Neural cell (in vitro differentiated cells): ENCODE data around the gene NTHL1. TPM values are rescaled to one million over a fixed set of nuclear protein-coding genes. Genes with fewer than 3 reads are reported as not detected.

ENCODE experiments used
- H2AFZ ChIP-seq: fragments of 200-600, 300-800 bp; sonication (generic), shearing (Covaris generic); 2 replicates; pipeline ENCODE4 v1.6.0; 2014; ENCODE audit warnings: low read depth, mild to moderate bottlenecking, antibody characterized with exemption, low read length, moderate library complexity
- H3F3A ChIP-seq: fragments of 200-600 bp; shearing (Covaris generic); 2 replicates; pipeline ENCODE4 v1.6.1; 2016; ENCODE audit warnings: mild to moderate bottlenecking, moderate library complexity, mixed read lengths, antibody characterized with exemption, low read length; ENCODE audit not compliant: insufficient read depth, poor library complexity, severe bottlenecking
- H3K27ac ChIP-seq: fragments of 200-600, 300-800 bp; sonication (generic), shearing (Covaris generic); 2 replicates; pipeline ENCODE4 v1.5.1; 2014; ENCODE audit warnings: mild to moderate bottlenecking, low read length, moderate library complexity
- H3K27me3 ChIP-seq: fragments of 300-800, 200-600 bp; sonication (generic), shearing (Covaris generic); 2 replicates; pipeline ENCODE4 v1.6.0; 2014; ENCODE audit warnings: mild to moderate bottlenecking, low read depth, low read length, moderate library complexity; ENCODE audit not compliant: insufficient read depth
- H3K36me3 ChIP-seq: fragments of 300-800, 200-600 bp; sonication (generic), shearing (Covaris generic); 2 replicates; pipeline ENCODE4 v1.5.1; 2014; ENCODE audit warnings: mild to moderate bottlenecking, antibody characterized with exemption, low read length, moderate library complexity; ENCODE audit not compliant: insufficient read depth
- H3K4me2 ChIP-seq: fragments of 300-800, 200-600 bp; sonication (generic), shearing (Covaris generic); 2 replicates; pipeline ENCODE4 v1.6.0; 2014; ENCODE audit warnings: mild to moderate bottlenecking, low read length
- H3K4me3 ChIP-seq: fragments of 300-800, 200-600 bp; sonication (generic), shearing (Covaris generic); 2 replicates; pipeline ENCODE4 v1.5.1; 2014; ENCODE audit warnings: mild to moderate bottlenecking, low read length, moderate library complexity
- H3K79me2 ChIP-seq: fragments of 200-600 bp; shearing (Covaris generic); replicated peaks from 2 replicates; pipeline ENCODE4 v1.6.0; 2014; ENCODE audit warnings: mild to moderate bottlenecking, low read length, moderate library complexity; ENCODE audit not compliant: insufficient read depth
- H3K9ac ChIP-seq: fragments of 300-800, 200-600 bp; sonication (generic), shearing (Covaris generic); 2 replicates; pipeline ENCODE4 v1.6.1; 2016; ENCODE audit warnings: mild to moderate bottlenecking, low read length, mixed read lengths
- H3K9me2 ChIP-seq: fragments of 200-600 bp; shearing (Covaris generic); 2 replicates; pipeline ENCODE4 v1.6.1; 2016; ENCODE audit warnings: mild to moderate bottlenecking, low read length, mixed read lengths; ENCODE audit not compliant: insufficient read depth
- H3K9me3 ChIP-seq: fragments of 200-600, 300-800 bp; sonication (generic), shearing (Covaris generic); 2 replicates; pipeline ENCODE4 v1.6.1; 2016; ENCODE audit warnings: mild to moderate bottlenecking, mixed run types, low read length, moderate library complexity, mixed read lengths
- H4K20me1 ChIP-seq: fragments of 200-600 bp; shearing (Covaris generic); 2 replicates; pipeline ENCODE4 v1.6.1; 2016; ENCODE audit warnings: mild to moderate bottlenecking, mixed run types; ENCODE audit not compliant: insufficient read depth
- EP300 ChIP-seq: fragments of 450-650 bp; conservative IDR thresholded peaks from 2 replicates; pipeline ENCODE4 v1.6.1; 2014; ENCODE audit warnings: antibody characterized with exemption, mild to moderate bottlenecking, moderate library complexity; ENCODE audit not compliant: poor library complexity, severe bottlenecking
- EZH2 ChIP-seq: fragments of 200-600, 300-800 bp; shearing (Covaris generic), sonication (generic); IDR thresholded peaks from 2 replicates; pipeline ENCODE4 v1.6.1; 2014; ENCODE audit warnings: antibody characterized with exemption, low read length, borderline replicate concordance, mild to moderate bottlenecking; ENCODE audit not compliant: insufficient read depth, poor library complexity, severe bottlenecking
- MXI1 ChIP-seq: fragments of 450-650 bp; conservative IDR thresholded peaks from 2 replicates; pipeline ENCODE4 v1.6.1; 2014; ENCODE audit warnings: antibody characterized with exemption, mild to moderate bottlenecking; ENCODE audit not compliant: poor library complexity, severe bottlenecking
- POLR2AphosphoS5 ChIP-seq: IDR thresholded peaks from 2 replicates; pipeline ENCODE4 v1.6.1; 2012
- RAD21 ChIP-seq: fragments of 450-650 bp; conservative IDR thresholded peaks from 2 replicates; pipeline ENCODE4 v1.6.1; 2014; ENCODE audit warnings: antibody characterized with exemption, mild to moderate bottlenecking, moderate library complexity
- REST ChIP-seq: IDR thresholded peaks from 2 replicates; pipeline ENCODE4 v1.6.1; 2012; ENCODE audit warnings: borderline replicate concordance
- SMC3 ChIP-seq: fragments of 450-650 bp; conservative IDR thresholded peaks from 2 replicates; pipeline ENCODE4 v1.6.1; 2014; ENCODE audit warnings: antibody characterized with exemption, mild to moderate bottlenecking, moderate library complexity; ENCODE audit not compliant: poor library complexity
- TAF1 ChIP-seq: IDR thresholded peaks from 2 replicates; pipeline ENCODE4 v1.6.1; 2012; ENCODE audit warnings: low read depth
- polyA plus RNA-seq: library from polyadenylated mRNA; depleted of rRNA; stranded (reverse); fragments of >200 nt; gene quantifications from 2 replicates; pipeline ENCODE4 v1.2.3, GENCODE V29; 2014
- TF ChIP-seq, protein P1 (sequence below): fragments of 450-650 bp; IDR thresholded peaks from 2 replicates; pipeline ENCODE4 v1.5.1; 2014; ENCODE audit warnings: antibody characterized with exemption, mild to moderate bottlenecking, moderate library complexity; ENCODE audit not compliant: poor library complexity, severe bottlenecking

Gene NTHL1
- polyA plus RNA-seq, 1 donor from 2014 or later = 43.1 TPM

- H3K27ac ChIP-seq = no peak overlapping the region
- no peak overlapping the region for H2AFZ ChIP-seq
- H3K4me2 ChIP-seq = no peak overlapping the region
- no peaks in the 10 kb centered on the region for H3F3A ChIP-seq
- H4K20me1 ChIP-seq = no peaks in the 10 kb centered on the region
- H3K27me3 ChIP-seq = no peaks in the 10 kb centered on the region
- no peaks in the 10 kb centered on the region for H3K79me2 ChIP-seq
- TF ChIP-seq, protein P1, sequence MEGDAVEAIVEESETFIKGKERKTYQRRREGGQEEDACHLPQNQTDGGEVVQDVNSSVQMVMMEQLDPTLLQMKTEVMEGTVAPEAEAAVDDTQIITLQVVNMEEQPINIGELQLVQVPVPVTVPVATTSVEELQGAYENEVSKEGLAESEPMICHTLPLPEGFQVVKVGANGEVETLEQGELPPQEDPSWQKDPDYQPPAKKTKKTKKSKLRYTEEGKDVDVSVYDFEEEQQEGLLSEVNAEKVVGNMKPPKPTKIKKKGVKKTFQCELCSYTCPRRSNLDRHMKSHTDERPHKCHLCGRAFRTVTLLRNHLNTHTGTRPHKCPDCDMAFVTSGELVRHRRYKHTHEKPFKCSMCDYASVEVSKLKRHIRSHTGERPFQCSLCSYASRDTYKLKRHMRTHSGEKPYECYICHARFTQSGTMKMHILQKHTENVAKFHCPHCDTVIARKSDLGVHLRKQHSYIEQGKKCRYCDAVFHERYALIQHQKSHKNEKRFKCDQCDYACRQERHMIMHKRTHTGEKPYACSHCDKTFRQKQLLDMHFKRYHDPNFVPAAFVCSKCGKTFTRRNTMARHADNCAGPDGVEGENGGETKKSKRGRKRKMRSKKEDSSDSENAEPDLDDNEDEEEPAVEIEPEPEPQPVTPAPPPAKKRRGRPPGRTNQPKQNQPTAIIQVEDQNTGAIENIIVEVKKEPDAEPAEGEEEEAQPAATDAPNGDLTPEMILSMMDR = no peak
- TF ChIP-seq EP300 (no peak), SMC3 (no peak), POLR2AphosphoS5 (no peak), RAD21 (no peak), EZH2 (no peak), REST (no peak)
- H3K9ac ChIP-seq = no peak overlapping the region
- no peaks in the 10 kb centered on the region for H3K9me3 ChIP-seq
- no peaks in the 10 kb centered on the region for H3K9me2 ChIP-seq
- H3K4me3 ChIP-seq = no peak overlapping the region
- no peaks in the 10 kb centered on the region for H3K36me3 ChIP-seq
Observed at GRCh38 chr16:2082171-2082982, 34.7 kb upstream of the NTHL1 start.

GRCh38 chr16:2081201-2082084, 33.8 kb upstream of the NTHL1 start:
- Histone ChIP-seq H3K36me3 (no peaks in the 10 kb centered on the region), H3K9me2 (no peaks in the 10 kb centered on the region), H3K9ac (no peak overlapping the region), H2AFZ (no peak overlapping the region), H3K4me3 (no peak overlapping the region), H3K79me2 (no peaks in the 10 kb centered on the region), H3K27me3 (no peaks in the 10 kb centered on the region), H3F3A (no peaks in the 10 kb centered on the region), H3K9me3 (no peaks in the 10 kb centered on the region), H3K4me2 (no peak overlapping the region), H4K20me1 (no peaks in the 10 kb centered on the region), H3K27ac (no peak overlapping the region)
- TF ChIP-seq POLR2AphosphoS5 (no peak), EZH2 (no peak), EP300 (no peak), TAF1 (no peak), MXI1 (no peak), REST (no peak), RAD21 (no peak), SMC3 (no peak)
- TF ChIP-seq, protein P1 = no peak
